Right atrium auricular region (tissue), 2 donors: ENCODE data around the gene PRR11. TPM values are rescaled to one million over a fixed set of nuclear protein-coding genes. Genes with fewer than 3 reads are reported as not detected.
"Not testable (repeated sequence)": the region's sequence is repeated elsewhere in the genome, so short reads cannot be mapped to it uniquely, and the experiment has no call there.

Source experiments
- DNase-seq: peaks from one replicate; pipeline ENCODE4 v3.0.0-alpha.2; 2019; ENCODE audit warnings: low spot score
- H3K27ac ChIP-seq, 2 donors: fragments of 200-600 bp; sonication (generic); 1 replicate in 1 of 2; 2 replicates in 1 of 2; pipeline ENCODE4 v1.5.1; 2016 to 2019
- H3K27me3 ChIP-seq, 2 donors: fragments of 200-600 bp; sonication (generic); one replicate each; pipeline versions ENCODE4 v1.5.1 to v1.6.0; 2017 to 2019
- H3K36me3 ChIP-seq: fragments of 200-600 bp; sonication (generic); one replicate; pipeline ENCODE4 v1.5.1; 2016
- H3K4me1 ChIP-seq, 2 donors: fragments of 200-600 bp; sonication (generic); one replicate each; pipeline versions ENCODE4 v1.5.1 to v1.6.0; 2017 to 2019
- H3K4me3 ChIP-seq, 2 donors: fragments of 200-600 bp; sonication (generic); 1 replicate in 1 of 2; 2 replicates in 1 of 2; pipeline ENCODE4 v1.5.1; 2017 to 2019; ENCODE audit warnings: mild to moderate bottlenecking in 1 of 2, moderate library complexity in 1 of 2
- H3K9me3 ChIP-seq, 2 donors: fragments of 200-600 bp; sonication (generic); one replicate each; pipeline ENCODE4 v1.5.1; 2019
- CTCF ChIP-seq, 2 donors: fragments of 200-600 bp; sonication (generic); IDR thresholded peaks; one replicate each; pipeline ENCODE4 v1.5.1; 2019; ENCODE audit warnings: antibody characterized with exemption in 2 of 2
- microRNA counts, 2 donors: library from miRNA; unstranded; fragments of <30 nt; microRNA quantifications; one replicate each; lab custom pipeline; 2016 to 2017
- microRNA-seq, 2 donors: library from miRNA; unstranded; fragments of <30 nt; microRNA quantifications; one replicate each; pipeline ENCODE4, GENCODE V29; 2016 to 2017; ENCODE audit warnings: borderline number of aligned reads in 2 of 2, borderline replicate concordance in 1 of 2
- total RNA-seq, 2 donors: library from RNA; depleted of rRNA; stranded (reverse); fragments of >200 nt; gene quantifications; one replicate each; pipeline ENCODE4 v1.1.0, GENCODE V29; 2016

PRR11 gene
- total RNA-seq, 2 donors from 2014 or later = 0.79 to 1.5 TPM

- H3K27ac ChIP-seq = no peak overlapping the region
- no peak for TF ChIP-seq CTCF (IDR thresholded peaks at IDR 0.05)
- no peak for DNase-seq
Observed at GRCh38 chr17:59223813-59224212, 68.3 kb downstream of the PRR11 start.

GRCh38 chr17:59228588-59228987 is 73.0 kb downstream of the PRR11 start:
- not testable (repeated sequence) for H3K36me3 ChIP-seq, H3K4me3 ChIP-seq, H3K27ac ChIP-seq, H3K27me3 ChIP-seq, DNase-seq, H3K9me3 ChIP-seq, H3K4me1 ChIP-seq

More at GRCh38 chr17:59223813-59224212, 68.3 kb downstream of the PRR11 start:
- Histone ChIP-seq H3K9me3 (no peaks in the 10 kb centered on the region), H3K4me1 (peaks cover 0 to 3% of the 10 kb centered on the region in 2 donors), H3K27me3 (no peaks in the 10 kb centered on the region), H3K36me3 (no peaks in the 10 kb centered on the region), H3K4me3 (no peak overlapping the region)

GRCh38 chr17:59230764-59231163 is 75.2 kb downstream of the PRR11 start:
- no peaks in the 10 kb centered on the region for H3K4me1 ChIP-seq
- no peaks in the 10 kb centered on the region for H3K9me3 ChIP-seq
- no peak overlapping the region for H3K27ac ChIP-seq
- no peaks in the 10 kb centered on the region for H3K27me3 ChIP-seq
- H3K36me3 ChIP-seq = no peaks in the 10 kb centered on the region
- H3K4me3 ChIP-seq = no peak overlapping the region
- DNase-seq = no peak
- no peak for TF ChIP-seq CTCF (IDR thresholded peaks at IDR 0.05)

GRCh38 chr17:59234631-59235030 is 79.1 kb downstream of the PRR11 start:
- H3K27me3 ChIP-seq = no peaks in the 10 kb centered on the region
- H3K36me3 ChIP-seq = no peaks in the 10 kb centered on the region
- TF ChIP-seq CTCF (IDR thresholded peaks at IDR 0.05) = no peak
- no peak overlapping the region for H3K4me3 ChIP-seq
- DNase-seq = no peak
- H3K4me1 ChIP-seq = no peaks in the 10 kb centered on the region
- H3K9me3 ChIP-seq = no peaks in the 10 kb centered on the region
- H3K27ac ChIP-seq = no peak overlapping the region

GRCh38 chr17:59238906-59239305 is 83.4 kb downstream of the PRR11 start:
- Histone ChIP-seq H3K27me3 (no peaks in the 10 kb centered on the region), H3K36me3 (no peaks in the 10 kb centered on the region), H3K27ac (no peak overlapping the region), H3K9me3 (no peaks in the 10 kb centered on the region), H3K4me3 (no peak overlapping the region), H3K4me1 (no peaks in the 10 kb centered on the region)
- no peak for TF ChIP-seq CTCF (IDR thresholded peaks at IDR 0.05)
- DNase-seq = no peak

GRCh38 chr17:59244081-59244480 is 88.5 kb downstream of the PRR11 start:
- H3K27ac ChIP-seq = no peak overlapping the region
- no peaks in the 10 kb centered on the region for H3K9me3 ChIP-seq
- H3K27me3 ChIP-seq = no peaks in the 10 kb centered on the region
- no peaks in the 10 kb centered on the region for H3K4me1 ChIP-seq
- DNase-seq = no peak
- H3K36me3 ChIP-seq = no peaks in the 10 kb centered on the region
- no peak overlapping the region for H3K4me3 ChIP-seq
- TF ChIP-seq CTCF (IDR thresholded peaks at IDR 0.05) = no peak

MicroRNAs within 50 kb of the gene (microRNA counts, 767-probe panel; counts per million panel counts)
- microRNA hsa-miR-301a-3p (lab: Ali Mortazavi, UCI) (3,278 to 5,708 counts per million in 2 donors), microRNA hsa-miR-454-3p (lab: Ali Mortazavi, UCI) (2,953 to 5,941 counts per million in 2 donors)

Small RNA genes within 50 kb of the gene (microRNA-seq; reads per million reads assigned to microRNA genes)
- 162 to 195 reads per million in 2 donors for gene MIR301A
- gene MIR454 = 2,451 to 2,578 reads per million in 2 donors

Other genes with a start within 250 kb of the PRR11 start
- gene TRIM37, start 48.9 kb upstream of the PRR11 start, total RNA-seq = 10 to 100 TPM; 12.9 to 20.5 TPM
- 10 to 100 TPM; 23.0 to 44.4 TPM for gene SKA2, start 560 bp upstream of the PRR11 start, total RNA-seq
- gene SMG8, start 54.3 kb downstream of the PRR11 start, total RNA-seq = 1 to 10 TPM; 8.9 to 9.2 TPM
- gene GDPD1, start 64.8 kb downstream of the PRR11 start, total RNA-seq = 1 to 10 TPM; 1.3 to 3.7 TPM
- 10 to 100 TPM; 28.3 to 34.1 TPM for gene YPEL2, start 175.9 kb downstream of the PRR11 start, total RNA-seq